ENCODE data around the gene DICER1. TPM values are rescaled to one million over a fixed set of nuclear protein-coding genes. Genes with fewer than 3 reads are reported as not detected.
A peak's percentile ranks its signal among the peaks of the same experiment; 100 is the strongest.

DICER1 gene
- total RNA-seq, 1 donor from 2014 or later, result 134 TPM

DNA sequence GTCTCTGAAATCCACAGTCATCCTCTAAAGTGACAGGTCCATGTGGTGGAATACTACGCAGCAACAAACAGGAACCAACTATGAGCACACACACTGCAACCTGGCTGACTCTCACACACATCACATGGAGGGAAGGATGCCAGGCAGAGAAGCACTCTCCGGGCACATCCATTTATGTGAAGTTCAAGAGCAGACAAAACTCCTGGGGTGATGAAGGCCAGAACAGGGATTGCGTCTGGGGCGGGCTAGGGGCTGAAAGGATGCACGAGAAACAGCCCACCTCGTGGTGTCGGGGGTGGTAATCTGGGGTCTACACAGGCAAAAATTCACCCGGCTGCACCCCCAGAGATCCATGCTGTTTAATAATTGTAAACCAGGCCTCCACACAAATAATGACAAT lies 100.2 kb downstream of the DICER1 start:
- TF ChIP-seq, protein P1, sequence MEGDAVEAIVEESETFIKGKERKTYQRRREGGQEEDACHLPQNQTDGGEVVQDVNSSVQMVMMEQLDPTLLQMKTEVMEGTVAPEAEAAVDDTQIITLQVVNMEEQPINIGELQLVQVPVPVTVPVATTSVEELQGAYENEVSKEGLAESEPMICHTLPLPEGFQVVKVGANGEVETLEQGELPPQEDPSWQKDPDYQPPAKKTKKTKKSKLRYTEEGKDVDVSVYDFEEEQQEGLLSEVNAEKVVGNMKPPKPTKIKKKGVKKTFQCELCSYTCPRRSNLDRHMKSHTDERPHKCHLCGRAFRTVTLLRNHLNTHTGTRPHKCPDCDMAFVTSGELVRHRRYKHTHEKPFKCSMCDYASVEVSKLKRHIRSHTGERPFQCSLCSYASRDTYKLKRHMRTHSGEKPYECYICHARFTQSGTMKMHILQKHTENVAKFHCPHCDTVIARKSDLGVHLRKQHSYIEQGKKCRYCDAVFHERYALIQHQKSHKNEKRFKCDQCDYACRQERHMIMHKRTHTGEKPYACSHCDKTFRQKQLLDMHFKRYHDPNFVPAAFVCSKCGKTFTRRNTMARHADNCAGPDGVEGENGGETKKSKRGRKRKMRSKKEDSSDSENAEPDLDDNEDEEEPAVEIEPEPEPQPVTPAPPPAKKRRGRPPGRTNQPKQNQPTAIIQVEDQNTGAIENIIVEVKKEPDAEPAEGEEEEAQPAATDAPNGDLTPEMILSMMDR (IDR thresholded peaks at IDR 0.05), result no peak
- Histone ChIP-seq H3K4me1 (no peaks in the 10 kb centered on the region), H3K27ac (no peak overlapping the region), H3K9me3 (no peaks in the 10 kb centered on the region), H3K27me3 (no peaks in the 10 kb centered on the region), H3K36me3 (no peaks in the 10 kb centered on the region), H3K4me3 (no peak overlapping the region)
- intact Hi-C loops (cut with DNase I), result no loop called here
- no peak for DNase-seq (ENCODE audit: low spot score in 2 of 2)

DNA sequence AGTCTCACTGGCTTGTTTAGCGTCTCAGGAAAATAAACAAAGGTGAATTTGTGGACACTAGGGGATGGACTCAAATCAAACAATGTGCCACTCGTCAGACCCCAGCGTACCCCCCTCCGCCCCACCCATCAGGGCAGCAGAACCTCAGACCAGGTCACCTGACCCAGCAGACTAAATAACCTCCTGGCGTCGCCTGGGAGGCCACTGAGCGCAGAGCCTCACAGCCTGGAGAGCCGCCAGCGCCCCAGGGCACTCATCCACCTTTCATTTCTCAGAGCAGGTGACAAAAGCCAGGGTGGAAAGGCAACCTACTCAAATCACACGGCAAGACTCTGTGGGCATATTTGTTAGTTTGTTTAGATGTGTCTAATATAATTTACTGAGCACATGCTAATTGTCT lies 100.9 kb downstream of the DICER1 start:
- intact Hi-C loops (cut with DNase I), result no loop called here
- Histone ChIP-seq H3K36me3 (no peaks in the 10 kb centered on the region), H3K4me1 (no peaks in the 10 kb centered on the region), H3K4me3 (no peak overlapping the region), H3K27ac (no peak overlapping the region), H3K27me3 (no peaks in the 10 kb centered on the region), H3K9me3 (no peaks in the 10 kb centered on the region)
- peak in 1 of 2 donors; percentile 16 for DNase-seq (ENCODE audit: low spot score in 2 of 2)
- TF ChIP-seq, protein P1 (IDR thresholded peaks at IDR 0.05), result no peak

DNA sequence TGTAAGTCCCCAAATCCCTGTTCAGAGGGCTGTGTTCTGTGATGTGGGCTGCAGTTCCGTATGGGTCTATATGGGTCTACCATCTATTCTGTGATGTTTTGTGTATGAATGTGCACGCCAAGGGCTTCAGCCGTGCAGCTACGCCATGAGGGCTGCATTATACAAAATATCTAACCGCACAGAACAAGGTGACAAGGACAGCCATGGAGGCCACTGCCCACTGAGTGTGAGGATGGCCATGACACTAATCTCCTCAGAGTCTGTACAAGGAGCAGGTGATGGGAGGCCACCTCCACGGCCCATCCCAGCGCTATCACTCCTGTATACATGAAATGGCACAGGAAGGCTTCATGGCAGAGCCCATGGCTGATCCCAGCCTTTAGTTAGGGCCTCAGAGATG lies 102.0 kb downstream of the DICER1 start:
- Histone ChIP-seq H3K4me1 (no peaks in the 10 kb centered on the region), H3K4me3 (no peak overlapping the region), H3K9me3 (no peaks in the 10 kb centered on the region), H3K27me3 (no peaks in the 10 kb centered on the region), H3K27ac (no peak overlapping the region), H3K36me3 (no peaks in the 10 kb centered on the region)
- intact Hi-C loops (cut with DNase I), result no loop called here
- TF ChIP-seq, protein P1 (IDR thresholded peaks at IDR 0.05), result no peak
- peak in 1 of 2 donors; percentile 47 for DNase-seq (ENCODE audit: low spot score in 2 of 2)

DNA sequence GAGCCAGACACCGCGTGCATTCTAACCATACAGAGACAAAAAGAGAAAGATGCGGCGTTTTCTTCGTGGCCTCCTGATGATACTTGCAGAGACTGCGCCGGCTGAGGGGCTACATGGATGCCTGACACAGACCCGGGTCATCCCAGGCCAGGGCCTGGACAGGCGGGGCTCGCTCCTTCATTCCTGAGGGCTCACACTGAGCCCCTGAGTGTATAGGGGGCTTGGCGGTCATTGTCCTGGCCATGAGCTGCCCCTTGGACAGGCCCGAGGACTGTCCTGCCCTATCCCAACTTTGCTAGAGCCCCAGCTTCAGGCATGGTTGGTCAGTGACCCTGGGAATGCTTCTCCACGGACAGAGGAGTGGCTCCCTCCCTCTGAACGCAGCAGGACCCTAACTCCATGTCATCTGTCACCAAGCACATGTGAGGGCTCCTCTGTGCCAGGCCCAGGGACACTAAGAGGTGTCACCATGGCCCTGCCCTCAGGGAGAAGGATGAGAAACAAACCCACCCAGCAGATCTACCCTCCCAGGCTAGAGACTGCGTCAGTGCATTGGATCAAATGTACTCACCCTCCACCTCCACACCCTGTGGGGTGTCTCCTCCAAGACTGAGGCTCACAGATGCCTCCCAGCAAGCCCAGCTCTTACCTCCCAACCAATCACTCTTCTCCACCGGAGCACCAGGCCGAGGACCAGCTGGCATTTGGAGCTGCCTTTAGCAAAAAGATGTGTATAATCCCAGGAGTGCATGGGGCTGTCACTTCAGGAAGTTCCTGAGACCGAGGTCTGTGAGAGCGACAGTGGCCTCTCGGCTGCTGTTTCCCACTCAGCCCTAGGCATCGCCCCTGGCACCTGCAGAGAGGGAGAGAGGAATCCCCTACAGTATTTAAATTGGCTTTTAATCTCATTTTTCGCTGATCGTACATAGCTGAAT lies 102.7 kb downstream of the DICER1 start:
- no peak overlapping the region for H3K27ac ChIP-seq
- DNase-seq (ENCODE audit: low spot score in 2 of 2), result peak in 1 of 2 donors; percentile 50
- no peaks in the 10 kb centered on the region for H3K36me3 ChIP-seq
- H3K27me3 ChIP-seq, result no peaks in the 10 kb centered on the region
- no peak overlapping the region for H3K4me3 ChIP-seq
- TF ChIP-seq, protein P1 (IDR thresholded peaks at IDR 0.05), result no peak
- H3K9me3 ChIP-seq, result no peaks in the 10 kb centered on the region
- H3K4me1 ChIP-seq, result no peaks in the 10 kb centered on the region
- intact Hi-C loops (cut with DNase I), result no loop called here

DNA sequence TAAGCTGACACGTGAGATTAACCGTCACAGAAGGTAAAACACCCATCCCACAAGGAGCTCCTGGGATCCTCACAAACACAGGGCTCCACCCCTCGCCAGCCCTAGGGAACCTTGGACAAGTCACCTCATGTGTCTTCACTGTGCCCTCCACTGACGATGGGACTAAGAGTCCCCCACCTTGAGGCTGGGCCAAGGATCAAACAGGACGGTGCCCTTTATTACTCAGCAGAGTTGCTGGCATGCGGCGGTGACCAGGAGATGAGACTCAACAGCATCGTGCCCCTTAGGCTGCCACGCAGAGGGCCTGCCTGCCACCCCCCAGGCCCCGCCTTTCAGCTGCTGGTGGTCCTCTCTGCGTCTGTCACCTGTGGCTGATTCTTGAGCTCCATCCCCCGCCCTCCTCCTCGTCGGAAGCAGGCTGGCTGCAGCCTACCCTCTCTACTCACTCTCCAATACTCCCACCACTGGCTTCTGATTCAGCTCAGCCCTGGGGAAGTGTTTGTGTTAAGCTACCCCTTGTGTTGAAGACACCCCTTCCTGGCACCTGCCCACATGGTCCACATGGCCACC lies 105.2 kb downstream of the DICER1 start:
- no peaks in the 10 kb centered on the region for H3K4me1 ChIP-seq
- H3K9me3 ChIP-seq, result no peaks in the 10 kb centered on the region
- H3K4me3 ChIP-seq, result no peak overlapping the region
- peak in 1 of 2 donors; percentile 38 for DNase-seq (ENCODE audit: low spot score in 2 of 2)
- TF ChIP-seq, protein P1 (IDR thresholded peaks at IDR 0.05), result no peak
- intact Hi-C loops (cut with DNase I), result no loop called here
- H3K27me3 ChIP-seq, result no peaks in the 10 kb centered on the region
- no peaks in the 10 kb centered on the region for H3K36me3 ChIP-seq
- H3K27ac ChIP-seq, result no peak overlapping the region

All from ascending aorta (tissue), 2 donors.